Measurements from ENCODE around the gene ZNF302.
"Not testable (repeated sequence)": the region's sequence is repeated elsewhere in the genome, so short reads cannot be mapped to it uniquely, and the experiment has no call there.

- TF ChIP-seq, protein P1, sequence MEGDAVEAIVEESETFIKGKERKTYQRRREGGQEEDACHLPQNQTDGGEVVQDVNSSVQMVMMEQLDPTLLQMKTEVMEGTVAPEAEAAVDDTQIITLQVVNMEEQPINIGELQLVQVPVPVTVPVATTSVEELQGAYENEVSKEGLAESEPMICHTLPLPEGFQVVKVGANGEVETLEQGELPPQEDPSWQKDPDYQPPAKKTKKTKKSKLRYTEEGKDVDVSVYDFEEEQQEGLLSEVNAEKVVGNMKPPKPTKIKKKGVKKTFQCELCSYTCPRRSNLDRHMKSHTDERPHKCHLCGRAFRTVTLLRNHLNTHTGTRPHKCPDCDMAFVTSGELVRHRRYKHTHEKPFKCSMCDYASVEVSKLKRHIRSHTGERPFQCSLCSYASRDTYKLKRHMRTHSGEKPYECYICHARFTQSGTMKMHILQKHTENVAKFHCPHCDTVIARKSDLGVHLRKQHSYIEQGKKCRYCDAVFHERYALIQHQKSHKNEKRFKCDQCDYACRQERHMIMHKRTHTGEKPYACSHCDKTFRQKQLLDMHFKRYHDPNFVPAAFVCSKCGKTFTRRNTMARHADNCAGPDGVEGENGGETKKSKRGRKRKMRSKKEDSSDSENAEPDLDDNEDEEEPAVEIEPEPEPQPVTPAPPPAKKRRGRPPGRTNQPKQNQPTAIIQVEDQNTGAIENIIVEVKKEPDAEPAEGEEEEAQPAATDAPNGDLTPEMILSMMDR (IDR thresholded peaks at IDR 0.05; ENCODE audit: low read length): not testable (repeated sequence)
- not testable (repeated sequence) for TF ChIP-seq EZH2phosphoT487 (IDR thresholded peaks at IDR 0.05; ENCODE audit: low read length); EZH2 (optimal IDR thresholded peaks at IDR 0.05; ENCODE audit: low read depth, low read length)
These were observed 9.3 kb upstream of the ZNF302 start for GRCh38 chr19:34668077-34668689.

Data from MM.1S (cell line).